Measurements from ENCODE around the gene CCDC9B.

Gene CCDC9B

DNA sequence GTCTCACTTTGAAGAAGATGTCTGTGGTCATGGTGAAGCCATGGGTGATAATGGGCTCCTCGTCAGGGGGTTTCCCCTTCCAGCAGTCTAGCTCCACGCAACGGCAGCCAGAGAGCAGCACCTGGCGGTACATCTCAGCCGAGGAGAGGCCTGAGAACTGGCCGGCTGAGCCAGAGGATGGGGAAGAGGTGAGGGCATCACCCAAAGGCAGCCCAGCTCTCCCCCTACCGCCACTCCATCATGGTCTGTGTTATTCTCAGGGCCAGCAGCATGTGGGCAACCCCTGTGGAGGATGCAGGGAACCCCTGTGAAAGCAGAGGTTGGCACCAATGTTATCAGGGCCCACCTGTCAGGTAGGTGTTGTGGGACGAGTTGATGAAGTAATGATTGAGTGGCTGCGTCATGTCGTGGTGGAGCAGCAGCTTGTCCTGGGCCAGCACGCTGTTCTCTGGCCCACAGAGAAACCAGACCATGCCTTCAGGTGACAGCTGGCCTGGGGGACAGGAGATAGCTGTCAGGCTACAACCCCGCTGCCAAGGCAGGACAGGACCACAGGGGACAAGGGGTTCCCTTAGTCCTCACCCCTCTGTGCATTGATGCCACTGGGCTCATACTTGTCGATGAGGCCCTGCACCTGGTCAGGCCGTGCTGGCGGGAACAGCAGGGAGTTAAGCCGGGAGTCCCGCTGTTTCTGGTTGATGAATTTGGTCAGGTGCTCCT is 42.4 kb downstream of the CCDC9B start:
- TF ChIP-seq CTCF (IDR thresholded peaks at IDR 0.05; ENCODE audit: control insufficient read depth, insufficient read depth, low read depth, low read length, missing control alignments), result no peak

GRCh38 chr15:40297356-40297755 is 43.4 kb downstream of the CCDC9B start:
- no peak overlapping the region for H3K4me3 ChIP-seq (ENCODE audit: control insufficient read depth, low read depth, low read length)
- DNase-seq (ENCODE audit: low read depth), result no peak
- no peak for TF ChIP-seq CTCF (IDR thresholded peaks at IDR 0.05; ENCODE audit: control insufficient read depth, insufficient read depth, low read depth, low read length, missing control alignments)

More for the DNA sequence above, 42.4 kb downstream of the CCDC9B start:
- no peak overlapping the region for H3K4me3 ChIP-seq (ENCODE audit: control insufficient read depth, low read depth, low read length)
- DNase-seq (ENCODE audit: low read depth), result no peak

DNA sequence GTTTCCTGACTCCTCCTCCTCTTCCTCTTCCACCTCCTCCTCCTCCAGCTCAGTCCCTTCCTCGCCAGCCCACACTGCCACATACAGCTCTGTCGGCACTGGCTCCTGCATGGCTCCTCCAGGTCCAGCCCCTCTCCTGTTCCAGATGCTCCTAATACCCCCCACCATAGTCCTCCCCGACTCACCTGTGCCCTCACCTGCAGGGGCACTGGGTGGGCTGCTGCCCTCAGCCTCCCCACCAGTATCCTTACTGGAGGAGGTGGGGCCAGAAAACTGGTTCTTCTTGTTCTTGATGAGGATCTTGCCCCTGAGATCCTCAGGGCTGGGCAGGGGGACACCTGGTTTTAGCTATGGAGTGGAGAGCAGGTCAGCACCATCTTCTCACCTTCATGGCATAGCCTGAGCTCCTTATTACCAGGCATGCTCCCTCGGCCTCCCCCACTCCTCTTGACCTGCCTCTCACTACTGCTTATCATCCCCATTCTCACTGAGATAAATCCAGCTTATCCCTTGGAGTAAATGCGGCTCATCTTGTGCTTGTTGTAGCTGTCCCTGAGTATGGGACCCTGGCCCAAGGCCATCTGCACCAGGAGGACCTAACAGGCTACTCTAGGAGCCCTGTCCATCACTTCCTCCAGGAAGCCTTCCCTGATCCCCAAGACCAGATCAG is 44.0 kb downstream of the CCDC9B start:
- no peak for TF ChIP-seq CTCF (IDR thresholded peaks at IDR 0.05; ENCODE audit: control insufficient read depth, insufficient read depth, low read depth, low read length, missing control alignments)
- DNase-seq (ENCODE audit: low read depth), result no peak
- H3K4me3 ChIP-seq (ENCODE audit: control insufficient read depth, low read depth, low read length), result no peak overlapping the region

DNA sequence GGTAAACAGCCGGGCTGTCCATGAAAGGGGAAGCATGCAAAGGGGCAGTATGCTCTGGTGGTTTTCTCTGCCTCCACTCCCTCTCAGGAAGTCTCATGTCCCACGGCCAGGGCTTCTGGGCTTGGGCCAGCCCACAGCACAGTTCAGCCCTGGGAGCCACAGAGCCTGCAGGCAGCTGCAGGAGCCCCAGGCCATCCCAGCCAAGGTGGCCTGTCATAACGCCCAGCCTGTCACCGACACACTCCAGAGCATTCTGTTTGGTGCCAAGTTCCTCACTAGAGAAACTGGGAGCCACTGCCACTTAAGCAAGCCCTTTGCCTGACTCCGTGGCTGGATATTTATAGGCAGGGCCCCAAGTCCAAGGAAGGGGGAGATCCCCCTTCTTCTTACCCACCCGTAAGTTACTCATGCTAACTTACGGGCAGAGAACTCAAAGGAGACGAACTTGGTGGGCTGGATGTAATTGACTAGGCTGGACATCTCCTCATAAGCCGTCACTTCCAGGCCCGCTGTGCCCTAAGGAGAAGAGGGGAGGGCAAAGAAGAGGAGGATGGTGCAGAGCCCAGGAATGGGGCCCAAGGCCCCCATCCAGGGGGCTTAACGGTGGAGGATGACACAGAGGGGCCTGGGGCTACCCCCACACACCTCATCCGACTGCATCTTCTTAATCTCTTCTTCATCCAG is 44.7 kb downstream of the CCDC9B start:
- H3K4me3 ChIP-seq (ENCODE audit: control insufficient read depth, low read depth, low read length), result no peak overlapping the region
- no peak for TF ChIP-seq CTCF (IDR thresholded peaks at IDR 0.05; ENCODE audit: control insufficient read depth, insufficient read depth, low read depth, low read length, missing control alignments)
- no peak for DNase-seq (ENCODE audit: low read depth)

- H3K4me3 ChIP-seq (ENCODE audit: control insufficient read depth, low read depth, low read length), result no peak overlapping the region
- no peak for TF ChIP-seq CTCF (IDR thresholded peaks at IDR 0.05; ENCODE audit: control insufficient read depth, insufficient read depth, low read depth, low read length, missing control alignments)
- no peak for DNase-seq (ENCODE audit: low read depth)
Observed at GRCh38 chr15:40295297-40295696, 45.4 kb downstream of the CCDC9B start.

- H3K4me3 ChIP-seq (ENCODE audit: control insufficient read depth, low read depth, low read length), result no peak overlapping the region
- DNase-seq (ENCODE audit: low read depth), result no peak
- TF ChIP-seq CTCF (IDR thresholded peaks at IDR 0.05; ENCODE audit: control insufficient read depth, insufficient read depth, low read depth, low read length, missing control alignments), result no peak
Observed at GRCh38 chr15:40293905-40294895, 46.5 kb downstream of the CCDC9B start.

Measured in AG09309 (cell line).